Ascending aorta (tissue), 2 donors: ENCODE measurements around the gene GMPPA. TPM values are rescaled to one million over a fixed set of nuclear protein-coding genes. Genes with fewer than 3 reads are reported as not detected.

Experiments
- DNase-seq, 2 donors: peaks; one replicate each; pipeline ENCODE4 v3.0.0-alpha.2; 2019; ENCODE audit warnings: low spot score in 2 of 2
- H3K27ac ChIP-seq, 2 donors: fragments of 200-600 bp; sonication (generic); one replicate each; pipeline ENCODE4 v1.5.1; 2016 to 2017; ENCODE audit warnings: mild to moderate bottlenecking in 1 of 2
- H3K27me3 ChIP-seq: fragments of 200-600 bp; sonication (generic); one replicate; pipeline ENCODE4 v1.5.1; 2017
- H3K36me3 ChIP-seq, 2 donors: fragments of 200-600 bp; sonication (generic); one replicate each; pipeline ENCODE4 v1.5.1; 2016
- H3K4me1 ChIP-seq, 2 donors: fragments of 200-600 bp; sonication (generic); one replicate each; pipeline ENCODE4 v1.5.1; 2016 to 2017; ENCODE audit warnings: mild to moderate bottlenecking in 1 of 2
- H3K4me3 ChIP-seq, 2 donors: fragments of 200-600 bp; sonication (generic); one replicate each; pipeline ENCODE4 v1.5.1; 2016 to 2017; ENCODE audit warnings: mild to moderate bottlenecking in 1 of 2
- H3K9me3 ChIP-seq, 2 donors: fragments of 200-600 bp; sonication (generic); one replicate each; pipeline ENCODE4 v1.5.1; 2016
- intact Hi-C: fragments of 100-400 bp; cut with DNase I; formaldehyde crosslinking; loops from one replicate; pipeline ENCODE4 v1.15.1; 2023
- total RNA-seq: library from RNA; depleted of rRNA; stranded (reverse); fragments of >200 nt; gene quantifications from one replicate; pipeline ENCODE4 v1.1.0, GENCODE V29; 2016
- TF ChIP-seq, protein P1 (sequence below), 3 experiments: fragments of 200-600 bp in 2 of 3; fragments of 450-650 bp in 1 of 3; sonication (generic) in 2 of 3; IDR thresholded peaks; one replicate each; pipeline ENCODE4 v1.5.1; 2016 to 2019; ENCODE audit warnings: antibody characterized with exemption in 3 of 3, mild to moderate bottlenecking in 1 of 3, moderate library complexity in 1 of 3

Gene GMPPA
- total RNA-seq, 1 donor from 2014 or later = 11.4 TPM

DNA sequence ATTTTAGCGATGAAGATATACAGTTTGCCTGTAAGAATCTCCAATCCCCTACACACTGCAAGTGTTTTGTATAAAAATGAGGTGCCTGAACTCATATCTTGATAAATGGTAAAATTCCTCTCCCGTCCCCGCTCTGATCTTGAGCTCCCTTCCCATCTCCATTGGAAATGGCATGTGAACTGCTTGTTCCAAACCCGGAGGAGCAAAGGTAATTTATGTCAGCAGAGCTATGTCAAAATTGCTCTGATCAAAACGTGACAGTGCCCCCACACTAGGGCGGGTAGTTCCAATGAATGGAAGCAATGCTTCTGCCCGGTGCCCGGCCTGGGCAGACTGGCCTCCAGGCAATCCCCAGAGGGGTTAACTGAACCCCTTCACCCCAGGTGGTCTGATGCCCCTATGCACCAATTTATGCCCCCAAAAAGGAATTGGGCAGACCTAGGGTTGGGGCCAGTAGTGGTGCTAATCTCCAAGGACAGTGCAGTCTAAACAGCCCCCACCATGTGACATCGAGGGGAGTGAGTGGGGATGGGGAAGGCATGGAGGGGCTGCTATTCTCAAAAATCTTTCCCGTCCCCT is 3.6 kb upstream of the GMPPA start:
- Histone ChIP-seq H3K4me3 (no peak overlapping the region), H3K27ac (peak overlapping the region; percentile 91 to 99), H3K4me1 (peaks cover 13 to 26% of the 10 kb centered on the region in 2 donors), H3K27me3 (no peaks in the 10 kb centered on the region), H3K9me3 (no peaks in the 10 kb centered on the region), H3K36me3 (peaks cover 24 to 28% of the 10 kb centered on the region in 2 donors)
- intact Hi-C loops = loop anchor here (1.0 kb wide), 2 partner anchors 35 to 65 kb away; no protein-coding TSS in a partner anchor
- DNase-seq = no peak
- TF ChIP-seq, protein P1, sequence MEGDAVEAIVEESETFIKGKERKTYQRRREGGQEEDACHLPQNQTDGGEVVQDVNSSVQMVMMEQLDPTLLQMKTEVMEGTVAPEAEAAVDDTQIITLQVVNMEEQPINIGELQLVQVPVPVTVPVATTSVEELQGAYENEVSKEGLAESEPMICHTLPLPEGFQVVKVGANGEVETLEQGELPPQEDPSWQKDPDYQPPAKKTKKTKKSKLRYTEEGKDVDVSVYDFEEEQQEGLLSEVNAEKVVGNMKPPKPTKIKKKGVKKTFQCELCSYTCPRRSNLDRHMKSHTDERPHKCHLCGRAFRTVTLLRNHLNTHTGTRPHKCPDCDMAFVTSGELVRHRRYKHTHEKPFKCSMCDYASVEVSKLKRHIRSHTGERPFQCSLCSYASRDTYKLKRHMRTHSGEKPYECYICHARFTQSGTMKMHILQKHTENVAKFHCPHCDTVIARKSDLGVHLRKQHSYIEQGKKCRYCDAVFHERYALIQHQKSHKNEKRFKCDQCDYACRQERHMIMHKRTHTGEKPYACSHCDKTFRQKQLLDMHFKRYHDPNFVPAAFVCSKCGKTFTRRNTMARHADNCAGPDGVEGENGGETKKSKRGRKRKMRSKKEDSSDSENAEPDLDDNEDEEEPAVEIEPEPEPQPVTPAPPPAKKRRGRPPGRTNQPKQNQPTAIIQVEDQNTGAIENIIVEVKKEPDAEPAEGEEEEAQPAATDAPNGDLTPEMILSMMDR (IDR thresholded peaks at IDR 0.05) = peak in 1 of 3 experiments; percentile 70

DNA sequence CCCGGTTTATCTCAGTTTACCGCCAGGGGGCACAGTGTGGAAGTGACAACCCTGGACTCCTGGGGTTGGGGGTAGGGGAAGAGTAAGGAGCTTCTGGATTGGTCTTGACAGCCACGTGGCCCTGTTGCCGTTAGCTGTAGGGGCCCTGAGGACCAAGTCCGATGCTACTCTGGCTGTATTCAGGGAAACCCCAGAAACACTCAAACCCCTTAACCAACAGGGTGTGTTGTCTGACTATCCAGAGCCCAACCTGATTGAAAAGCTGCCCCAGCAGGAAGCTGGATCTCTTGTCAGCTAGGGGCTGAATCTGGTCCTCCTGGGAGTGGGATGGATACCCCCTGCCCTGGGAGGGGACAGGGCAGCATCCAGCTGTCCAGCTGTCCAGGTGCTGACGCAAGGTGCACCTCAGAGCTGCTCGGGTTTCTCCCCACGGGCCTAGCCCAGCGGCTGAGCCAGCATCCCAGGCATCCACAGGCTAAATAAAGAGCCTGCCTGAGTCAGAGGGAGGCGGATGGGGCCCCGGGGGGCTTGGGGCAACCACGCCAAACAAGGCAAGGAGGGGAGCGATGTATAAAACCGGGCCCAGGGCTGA is 3.1 kb upstream of the GMPPA start:
- Histone ChIP-seq H3K4me1 (peaks cover 13 to 26% of the 10 kb centered on the region in 2 donors), H3K4me3 (peak overlapping the region in 1 of 2 donors; percentile 85), H3K9me3 (no peaks in the 10 kb centered on the region), H3K27me3 (no peaks in the 10 kb centered on the region), H3K36me3 (peaks cover 19 to 22% of the 10 kb centered on the region in 2 donors), H3K27ac (peak overlapping the region; percentile 91 to 99)
- peak in 1 of 2 donors; percentile 83 for DNase-seq
- intact Hi-C loops = loop anchor here (1.0 kb wide), 2 partner anchors 35 to 65 kb away; no protein-coding TSS in a partner anchor
- TF ChIP-seq, protein P1 (IDR thresholded peaks at IDR 0.05) = peak in 2 of 3 experiments; percentile 55 to 69

DNA sequence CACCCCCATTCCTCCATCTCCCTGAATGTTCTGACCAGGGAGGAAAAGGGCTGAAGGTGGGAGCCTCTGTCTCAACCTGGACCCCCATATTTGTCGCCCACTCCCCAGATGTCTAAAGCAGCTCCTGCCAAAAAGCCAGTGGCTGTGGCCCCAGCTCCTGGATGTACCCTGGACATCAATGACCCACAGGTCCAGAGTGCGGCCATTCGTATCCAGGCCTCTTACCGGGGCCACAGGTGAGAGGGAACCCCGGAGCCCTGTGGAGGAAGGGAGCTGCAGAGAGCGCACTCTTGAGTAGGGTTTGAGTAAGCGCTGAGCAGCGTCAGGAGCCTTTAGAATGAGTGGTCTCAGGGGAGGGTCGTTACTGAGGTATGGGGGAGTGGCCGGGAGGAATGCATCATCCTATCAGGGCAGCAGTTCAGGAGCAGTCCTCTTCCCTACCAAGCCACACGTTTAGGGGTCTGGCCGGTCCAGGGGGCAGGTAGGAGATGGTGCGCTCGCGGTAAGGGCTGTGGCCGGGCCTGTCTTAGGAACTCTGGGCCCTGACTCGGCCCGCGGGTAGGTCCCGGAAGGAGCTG is 2.4 kb upstream of the GMPPA start:
- intact Hi-C loops = no loop called here
- TF ChIP-seq, protein P1 (IDR thresholded peaks at IDR 0.05) = no peak
- Histone ChIP-seq H3K4me1 (peaks cover 13 to 26% of the 10 kb centered on the region in 2 donors), H3K27me3 (no peaks in the 10 kb centered on the region), H3K36me3 (peaks cover 12 to 15% of the 10 kb centered on the region in 2 donors), H3K27ac (peak overlapping the region; percentile 91 to 99), H3K4me3 (peak overlapping the region in 1 of 2 donors; percentile 85), H3K9me3 (no peaks in the 10 kb centered on the region)
- DNase-seq = no peak

DNA sequence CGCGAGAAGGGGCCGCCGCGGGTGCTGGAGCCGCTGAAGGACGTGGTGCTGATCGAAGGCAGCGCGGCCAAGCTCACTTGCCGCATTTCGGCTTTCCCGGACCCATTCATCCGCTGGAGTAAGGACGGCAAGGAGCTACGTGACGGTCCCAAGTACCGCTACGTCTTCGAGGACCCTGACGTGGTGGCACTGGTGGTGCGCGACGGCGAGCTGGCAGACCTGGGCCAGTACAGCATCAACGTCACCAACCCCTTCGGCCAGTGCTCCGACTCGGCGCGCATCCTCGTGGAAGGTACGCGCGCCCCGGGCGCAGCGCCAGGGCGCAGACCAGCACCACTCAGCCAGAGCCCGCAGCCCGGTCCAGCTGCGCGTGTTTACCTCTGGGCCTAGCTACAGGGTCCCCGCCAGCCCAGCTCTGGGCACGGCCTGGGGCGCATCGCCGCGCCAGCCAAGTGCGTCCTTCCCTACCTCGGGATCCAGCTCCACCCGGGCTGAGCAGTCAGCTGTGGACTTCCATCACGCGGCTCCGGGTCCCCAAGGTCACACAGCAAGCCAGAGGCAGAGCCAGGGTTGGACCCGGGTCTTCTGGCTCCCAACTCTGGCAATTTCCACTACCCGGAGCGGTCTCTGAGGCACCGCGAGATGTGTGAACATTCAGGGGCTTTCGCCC is 1.7 kb upstream of the GMPPA start:
- no peaks in the 10 kb centered on the region for H3K27me3 ChIP-seq
- peaks cover 13 to 26% of the 10 kb centered on the region in 2 donors for H3K4me1 ChIP-seq
- peak in 1 of 2 donors; percentile 74 for DNase-seq
- H3K9me3 ChIP-seq = no peaks in the 10 kb centered on the region
- intact Hi-C loops = no loop called here
- H3K4me3 ChIP-seq = peak overlapping the region; percentile 68 to 85
- H3K36me3 ChIP-seq = peaks cover 6 to 13% of the 10 kb centered on the region in 2 donors
- peak overlapping the region; percentile 91 to 99 for H3K27ac ChIP-seq
- TF ChIP-seq, protein P1 (IDR thresholded peaks at IDR 0.05) = no peak

DNA sequence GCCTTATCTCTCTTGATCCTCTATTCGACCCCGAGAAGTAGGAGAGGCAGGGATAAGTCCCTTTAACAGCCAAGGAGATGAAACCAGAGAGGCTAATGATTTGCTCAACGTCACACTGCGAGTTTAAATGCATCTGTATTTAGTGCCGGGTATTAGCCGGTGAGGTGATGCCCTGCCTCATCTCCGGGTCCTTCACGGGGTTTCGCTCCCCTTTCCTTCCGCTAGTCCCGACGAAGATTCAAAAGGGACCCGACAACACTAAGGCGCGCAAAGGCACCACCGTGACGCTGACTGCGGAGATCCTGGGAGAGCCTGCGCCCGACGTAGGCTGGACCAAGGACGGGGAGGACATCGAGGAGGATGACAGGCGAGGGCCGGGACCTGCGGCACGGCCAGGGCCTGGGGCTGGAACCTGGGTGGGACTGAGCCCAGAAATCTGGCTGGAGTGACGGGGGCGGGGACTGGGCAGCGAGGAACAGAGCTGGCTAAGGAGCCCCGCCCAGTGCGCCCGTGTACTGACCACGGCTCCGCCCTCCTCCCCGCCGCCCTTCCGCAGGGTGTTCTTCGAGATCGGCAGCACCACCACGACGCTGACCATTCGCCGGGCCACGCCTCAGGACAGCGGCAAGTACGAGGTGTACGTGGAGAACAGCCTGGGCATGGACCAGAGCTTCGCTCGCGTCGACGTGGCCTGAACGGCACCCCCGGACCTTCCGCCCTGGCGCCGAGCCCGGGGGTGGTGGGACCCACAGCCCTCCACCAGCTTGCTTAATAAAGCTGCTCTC is 1.0 kb upstream of the GMPPA start:
- Histone ChIP-seq H3K4me3 (peak overlapping the region; percentile 68 to 85), H3K36me3 (peaks cover 8 to 14% of the 10 kb centered on the region in 2 donors), H3K27ac (peak overlapping the region; percentile 91 to 99), H3K27me3 (no peaks in the 10 kb centered on the region), H3K9me3 (no peaks in the 10 kb centered on the region), H3K4me1 (peaks cover 13 to 26% of the 10 kb centered on the region in 2 donors)
- peak; percentile 68 to 96 for DNase-seq
- TF ChIP-seq, protein P1 (IDR thresholded peaks at IDR 0.05) = no peak
- intact Hi-C loops = loop anchor here (1.0 kb wide), 3 partner anchors 38 to 109 kb away; partner anchors contain the start of gene CHPF
